ENCODE results near the gene POU6F2. TPM values are rescaled to one million over a fixed set of nuclear protein-coding genes. Genes with fewer than 3 reads are reported as not detected.

The POU6F2 gene
- total and polyA plus RNA-seq, 4 donors = 1.1 to 2.0 (median 1.6) TPM

GRCh38 chr7:39265641-39266591 lies 288.2 kb downstream of the POU6F2 start:
- H3K36me3 ChIP-seq (ENCODE audit: control insufficient read depth, insufficient read depth, low read length) = no peaks in the 10 kb centered on the region
- DNase-seq (ENCODE audit: low read depth in 4 of 6, low spot score in 6 of 6) = peak in 1 of 6 donors; percentile 93

GRCh38 chr7:39269034-39269433 lies 291.3 kb downstream of the POU6F2 start:
- Histone ChIP-seq H3K27me3 (ENCODE audit: control insufficient read depth, insufficient read depth, low read length) (no peaks in the 10 kb centered on the region), H3K4me3 (ENCODE audit: low read depth, low read length) (no peak overlapping the region), H3K4me1 (ENCODE audit: control insufficient read depth, insufficient read depth, low read length) (peaks cover 3% of the 10 kb centered on the region), H3K9me3 (ENCODE audit: control insufficient read depth, insufficient read depth, low read length) (no peaks in the 10 kb centered on the region), H3K36me3 (ENCODE audit: control insufficient read depth, insufficient read depth, low read length) (no peaks in the 10 kb centered on the region), H3K27ac (ENCODE audit: low read depth, low read length) (no peak overlapping the region)
- DNase-seq (ENCODE audit: low read depth in 4 of 6, low spot score in 6 of 6) = no peak
- WGBS (ENCODE audit: insufficient coverage) = 86% methylated on average over 1 of the region's 2 CpGs

More at GRCh38 chr7:39265641-39266591, 288.2 kb downstream of the POU6F2 start:
- Histone ChIP-seq H3K4me1 (ENCODE audit: control insufficient read depth, insufficient read depth, low read length) (no peaks in the 10 kb centered on the region), H3K9me3 (ENCODE audit: control insufficient read depth, insufficient read depth, low read length) (no peaks in the 10 kb centered on the region), H3K4me3 (ENCODE audit: low read depth, low read length) (no peak overlapping the region), H3K27ac (ENCODE audit: low read depth, low read length) (no peak overlapping the region), H3K27me3 (ENCODE audit: control insufficient read depth, insufficient read depth, low read length) (no peaks in the 10 kb centered on the region)
- 77% methylated on average over 3 of the region's 9 CpGs for WGBS (ENCODE audit: insufficient coverage)

GRCh38 chr7:39270018-39270417 lies 292.3 kb downstream of the POU6F2 start:
- DNase-seq (ENCODE audit: low read depth in 4 of 6, low spot score in 6 of 6) = no peak
- WGBS (ENCODE audit: insufficient coverage) = 93% methylated on average over 4 of the region's 5 CpGs

GRCh38 chr7:39271402-39271801 lies 293.7 kb downstream of the POU6F2 start:
- Histone ChIP-seq H3K9me3 (ENCODE audit: control insufficient read depth, insufficient read depth, low read length) (no peaks in the 10 kb centered on the region), H3K36me3 (ENCODE audit: control insufficient read depth, insufficient read depth, low read length) (no peaks in the 10 kb centered on the region), H3K4me1 (ENCODE audit: control insufficient read depth, insufficient read depth, low read length) (peaks cover 3% of the 10 kb centered on the region), H3K27ac (ENCODE audit: low read depth, low read length) (no peak overlapping the region), H3K4me3 (ENCODE audit: low read depth, low read length) (no peak overlapping the region), H3K27me3 (ENCODE audit: control insufficient read depth, insufficient read depth, low read length) (no peaks in the 10 kb centered on the region)
- peak in 4 of 6 donors; percentile 36 to 89 (median 63) for DNase-seq (ENCODE audit: low read depth in 4 of 6, low spot score in 6 of 6)
- 0% methylated on average over 3 of the region's 9 CpGs for WGBS (ENCODE audit: insufficient coverage)

More at GRCh38 chr7:39270018-39270417, 292.3 kb downstream of the POU6F2 start:
- no peak overlapping the region for H3K27ac ChIP-seq (ENCODE audit: low read depth, low read length)
- no peaks in the 10 kb centered on the region for H3K36me3 ChIP-seq (ENCODE audit: control insufficient read depth, insufficient read depth, low read length)
- no peaks in the 10 kb centered on the region for H3K27me3 ChIP-seq (ENCODE audit: control insufficient read depth, insufficient read depth, low read length)
- H3K4me1 ChIP-seq (ENCODE audit: control insufficient read depth, insufficient read depth, low read length) = peaks cover 3% of the 10 kb centered on the region
- H3K4me3 ChIP-seq (ENCODE audit: low read depth, low read length) = no peak overlapping the region
- H3K9me3 ChIP-seq (ENCODE audit: control insufficient read depth, insufficient read depth, low read length) = no peaks in the 10 kb centered on the region

GRCh38 chr7:39272111-39272510 lies 294.4 kb downstream of the POU6F2 start:
- H3K4me3 ChIP-seq (ENCODE audit: low read depth, low read length) = no peak overlapping the region
- DNase-seq (ENCODE audit: low read depth in 4 of 6, low spot score in 6 of 6) = no peak
- no CpG with 5 or more reads among the region's 1 CpG for WGBS (ENCODE audit: insufficient coverage)
- no peaks in the 10 kb centered on the region for H3K27me3 ChIP-seq (ENCODE audit: control insufficient read depth, insufficient read depth, low read length)
- H3K9me3 ChIP-seq (ENCODE audit: control insufficient read depth, insufficient read depth, low read length) = no peaks in the 10 kb centered on the region
- peaks cover 3% of the 10 kb centered on the region for H3K4me1 ChIP-seq (ENCODE audit: control insufficient read depth, insufficient read depth, low read length)
- H3K27ac ChIP-seq (ENCODE audit: low read depth, low read length) = no peak overlapping the region
- H3K36me3 ChIP-seq (ENCODE audit: control insufficient read depth, insufficient read depth, low read length) = no peaks in the 10 kb centered on the region

GRCh38 chr7:39272691-39273090 lies 295.0 kb downstream of the POU6F2 start:
- H3K4me1 ChIP-seq (ENCODE audit: control insufficient read depth, insufficient read depth, low read length) = peaks cover 3% of the 10 kb centered on the region
- H3K27me3 ChIP-seq (ENCODE audit: control insufficient read depth, insufficient read depth, low read length) = no peaks in the 10 kb centered on the region
- no peaks in the 10 kb centered on the region for H3K36me3 ChIP-seq (ENCODE audit: control insufficient read depth, insufficient read depth, low read length)
- H3K27ac ChIP-seq (ENCODE audit: low read depth, low read length) = no peak overlapping the region
- no peak for DNase-seq (ENCODE audit: low read depth in 4 of 6, low spot score in 6 of 6)
- no peaks in the 10 kb centered on the region for H3K9me3 ChIP-seq (ENCODE audit: control insufficient read depth, insufficient read depth, low read length)
- no peak overlapping the region for H3K4me3 ChIP-seq (ENCODE audit: low read depth, low read length)

- Histone ChIP-seq H3K4me1 (ENCODE audit: control insufficient read depth, insufficient read depth, low read length) (no peaks in the 10 kb centered on the region), H3K4me3 (ENCODE audit: low read depth, low read length) (no peak overlapping the region), H3K9me3 (ENCODE audit: control insufficient read depth, insufficient read depth, low read length) (peaks cover 3% of the 10 kb centered on the region), H3K36me3 (ENCODE audit: control insufficient read depth, insufficient read depth, low read length) (no peaks in the 10 kb centered on the region), H3K27ac (ENCODE audit: low read depth, low read length) (no peak overlapping the region), H3K27me3 (ENCODE audit: control insufficient read depth, insufficient read depth, low read length) (no peaks in the 10 kb centered on the region)
- WGBS (ENCODE audit: insufficient coverage) = no CpG with 5 or more reads among the region's 1 CpG
- DNase-seq (ENCODE audit: low read depth in 4 of 6, low spot score in 6 of 6) = no peak
Measured at GRCh38 chr7:39280337-39280736, 302.6 kb downstream of the POU6F2 start.

- no peak for DNase-seq (ENCODE audit: low read depth in 4 of 6, low spot score in 6 of 6)
- no peaks in the 10 kb centered on the region for H3K4me1 ChIP-seq (ENCODE audit: control insufficient read depth, insufficient read depth, low read length)
- no peak overlapping the region for H3K4me3 ChIP-seq (ENCODE audit: low read depth, low read length)
- peaks cover 3% of the 10 kb centered on the region for H3K9me3 ChIP-seq (ENCODE audit: control insufficient read depth, insufficient read depth, low read length)
- no peaks in the 10 kb centered on the region for H3K36me3 ChIP-seq (ENCODE audit: control insufficient read depth, insufficient read depth, low read length)
- H3K27me3 ChIP-seq (ENCODE audit: control insufficient read depth, insufficient read depth, low read length) = no peaks in the 10 kb centered on the region
- WGBS (ENCODE audit: insufficient coverage) = no CpG with 5 or more reads among the region's 2 CpGs
- no peak overlapping the region for H3K27ac ChIP-seq (ENCODE audit: low read depth, low read length)
Measured at GRCh38 chr7:39285256-39285655, 307.5 kb downstream of the POU6F2 start.

- Histone ChIP-seq H3K27me3 (ENCODE audit: control insufficient read depth, insufficient read depth, low read length) (no peaks in the 10 kb centered on the region), H3K4me1 (ENCODE audit: control insufficient read depth, insufficient read depth, low read length) (no peaks in the 10 kb centered on the region), H3K36me3 (ENCODE audit: control insufficient read depth, insufficient read depth, low read length) (no peaks in the 10 kb centered on the region), H3K27ac (ENCODE audit: low read depth, low read length) (no peak overlapping the region), H3K4me3 (ENCODE audit: low read depth, low read length) (no peak overlapping the region), H3K9me3 (ENCODE audit: control insufficient read depth, insufficient read depth, low read length) (no peaks in the 10 kb centered on the region)
- 91% methylated on average over 2 of the region's 3 CpGs for WGBS (ENCODE audit: insufficient coverage)
- DNase-seq (ENCODE audit: low read depth in 4 of 6, low spot score in 6 of 6) = no peak
Measured at GRCh38 chr7:39288303-39288702, 310.6 kb downstream of the POU6F2 start.

All from spinal cord (tissue), 10 donors.